K562 (cell line): ENCODE results near the gene KCNK6. TPM values are rescaled to one million over a fixed set of nuclear protein-coding genes. Genes with fewer than 3 reads are reported as not detected.

ENCODE experiments used
- ATF1 ChIP-seq, 2 experiments: fragments of 450-650 bp in 1 of 2; IDR thresholded peaks; 2 replicates each; pipeline ENCODE4 v1.6.1; 2016; ENCODE audit warnings: missing compliant biosample characterization in 1 of 2, missing genetic modification characterization in 1 of 2
- BHLHE40 ChIP-seq: IDR thresholded peaks from 2 replicates; pipeline ENCODE4 v1.6.1; 2011; ENCODE audit warnings: low read length, improper control_type of control experiment
- BRD4 ChIP-seq: fragments of 200-600 bp; sonication (generic); IDR thresholded peaks from 2 replicates; pipeline ENCODE4 v1.6.1; 2017; ENCODE audit warnings: inconsistent platforms
- CBFA2T2 ChIP-seq: fragments of 450-650 bp; conservative IDR thresholded peaks from 2 replicates; pipeline ENCODE4 v1.6.1; 2017; ENCODE audit warnings: mild to moderate bottlenecking
- CBX1 ChIP-seq: sonication (generic); IDR thresholded peaks from 2 replicates; pipeline ENCODE4 v1.6.1; 2016; ENCODE audit warnings: antibody characterized with exemption, low read depth, mild to moderate bottlenecking
- CEBPB ChIP-seq: fragments of 450-650 bp; IDR thresholded peaks from 2 replicates; pipeline ENCODE4 v1.6.1; 2016; ENCODE audit warnings: missing genetic modification characterization, missing compliant biosample characterization
- GABPA ChIP-seq: fragments of 200-800 bp; sonication (Bioruptor generic); conservative IDR thresholded peaks from 2 replicates; pipeline ENCODE4 v1.6.1; 2016; ENCODE audit warnings: low read depth, missing genetic modification characterization, missing compliant biosample characterization
- GABPB2 ChIP-seq: fragments of 250-450 bp; sonication (Bioruptor Pico); conservative IDR thresholded peaks from 2 replicates; pipeline ENCODE4 v1.5.1; 2021; ENCODE audit warnings: mild to moderate bottlenecking
- KLF6 ChIP-seq: fragments of 250-450 bp; sonication (Bioruptor Pico); IDR thresholded peaks from 2 replicates; pipeline ENCODE4 v1.4.0; 2020; ENCODE audit warnings: mild to moderate bottlenecking, moderate library complexity, borderline replicate concordance
- MTA2 ChIP-seq: fragments of 450-650 bp; IDR thresholded peaks from 2 replicates; pipeline ENCODE4 v1.6.1; 2016; ENCODE audit warnings: low read depth
- NFE2 ChIP-seq: IDR thresholded peaks from 2 replicates; pipeline ENCODE4 v1.6.1; 2014; ENCODE audit warnings: antibody characterized with exemption, low read depth
- POLR2A ChIP-seq: fragments of 450-650 bp; conservative IDR thresholded peaks from 2 replicates; pipeline ENCODE4 v1.6.1; 2016
- SMARCC2 ChIP-seq: fragments of 450-650 bp; IDR thresholded peaks from 2 replicates; pipeline ENCODE4 v1.6.1; 2017; ENCODE audit warnings: antibody characterized with exemption, moderate library complexity, mild to moderate bottlenecking, low read depth
- SPI1 ChIP-seq: IDR thresholded peaks from 2 replicates; pipeline ENCODE4 v1.6.1; 2011; ENCODE audit warnings: low read depth, low read length, control low read depth, borderline replicate concordance
- SRSF7 ChIP-seq: fragments of 200-400 bp; formaldehyde crosslinking; optimal IDR thresholded peaks from 2 replicates; pipeline ENCODE3; 2017; ENCODE audit warnings: mild to moderate bottlenecking, low read depth, low read length
- TARDBP ChIP-seq: fragments of 450-650 bp; IDR thresholded peaks from 2 replicates; pipeline ENCODE4 v1.6.1; 2016
- U2AF2 ChIP-seq: fragments of 200-400 bp; formaldehyde crosslinking; optimal IDR thresholded peaks from 2 replicates; pipeline ENCODE3; 2017; ENCODE audit warnings: low read depth, mild to moderate bottlenecking, low read length
- YY1 ChIP-seq, 3 experiments: IDR thresholded peaks; 2 replicates each; pipeline ENCODE4 v1.6.1; 2011; ENCODE audit warnings: low read length in 2 of 3, mild to moderate bottlenecking in 2 of 3, moderate library complexity in 2 of 3, borderline replicate concordance in 1 of 3, control low read depth in 1 of 3, low read depth in 1 of 3; ENCODE audit not compliant: insufficient read depth in 3 of 3, insufficient replicate concordance in 2 of 3, control insufficient read depth in 1 of 3, insufficient read length in 1 of 3; ENCODE audit errors: extremely low read depth in 1 of 3
- ZNF165 ChIP-seq: fragments of 250-450 bp; sonication (Bioruptor Pico); IDR thresholded peaks from 2 replicates; pipeline ENCODE4 v1.4.0; 2020; ENCODE audit warnings: borderline replicate concordance
- ZNF695 ChIP-seq: fragments of 450-650 bp; formaldehyde crosslinking; IDR thresholded peaks from 2 replicates; pipeline ENCODE4 v1.4.0; 2020; ENCODE audit warnings: mild to moderate bottlenecking, moderate library complexity
- ZNF764 ChIP-seq: fragments of 250-450 bp; sonication (Bioruptor Pico); IDR thresholded peaks from 2 replicates; pipeline ENCODE4 v1.4.0; 2020; ENCODE audit warnings: low read depth, mild to moderate bottlenecking, moderate library complexity
- ZNF785 ChIP-seq: fragments of 250-450 bp; sonication (Bioruptor Pico); IDR thresholded peaks from 2 replicates; pipeline ENCODE4 v1.4.0; 2020; ENCODE audit warnings: mild to moderate bottlenecking
- polyA plus RNA-seq, 8 experiments: library from polyadenylated mRNA; depleted of rRNA in 4 of 8; stranded (reverse) in 5 of 8; unstranded in 3 of 8; fragments of >200 nt; fragmentation: Nextera tagmentation in 2 of 8; fragmentation: Illumina TruSeq in 1 of 8; extraction: Ambion mirVana in 2 of 8; extraction: Trizol in 1 of 8; gene quantifications; 2 replicates each; pipeline versions ENCODE4 v1.2.1 to v1.2.3, GENCODE V29; 2011 to 2014; ENCODE audit warnings: inconsistent platforms in 1 of 8, missing spikeins in 1 of 8
- total RNA-seq, 7 experiments: library from RNA; depleted of rRNA in 6 of 7; stranded (reverse); fragments of >200 nt in 6 of 7; fragmentation: Illumina TruSeq in 2 of 7; extraction: Trizol in 2 of 7; gene quantifications; 2 replicates each; pipeline versions ENCODE4 v1.2.1 to v1.2.3, GENCODE V29; 2011 to 2021; ENCODE audit warnings: low replicate concordance in 1 of 7
- TF ChIP-seq, protein P1 (sequence below): fragments of 450-650 bp; IDR thresholded peaks from 2 replicates; pipeline ENCODE4 v1.6.1; 2018; ENCODE audit not compliant: partially characterized antibody
- TF ChIP-seq, protein P2 (sequence below): sonication (generic); formaldehyde crosslinking; IDR thresholded peaks from 2 replicates; pipeline ENCODE4 v1.9.0; 2022; ENCODE audit warnings: mild to moderate bottlenecking, missing genetic modification reagents
- TF ChIP-seq, protein P3 (sequence below): sonication (generic); formaldehyde crosslinking; IDR thresholded peaks from 2 replicates; pipeline ENCODE4 v1.8.0; 2023; ENCODE audit warnings: mild to moderate bottlenecking, missing genetic modification reagents

The KCNK6 gene
- total and polyA plus RNA-seq, 9 of the 15 experiments (the other 6 are each of a cell fraction or from before 2014, with no cell fraction given): 0.05 to 0.42 (median 0.15) TPM

DNA sequence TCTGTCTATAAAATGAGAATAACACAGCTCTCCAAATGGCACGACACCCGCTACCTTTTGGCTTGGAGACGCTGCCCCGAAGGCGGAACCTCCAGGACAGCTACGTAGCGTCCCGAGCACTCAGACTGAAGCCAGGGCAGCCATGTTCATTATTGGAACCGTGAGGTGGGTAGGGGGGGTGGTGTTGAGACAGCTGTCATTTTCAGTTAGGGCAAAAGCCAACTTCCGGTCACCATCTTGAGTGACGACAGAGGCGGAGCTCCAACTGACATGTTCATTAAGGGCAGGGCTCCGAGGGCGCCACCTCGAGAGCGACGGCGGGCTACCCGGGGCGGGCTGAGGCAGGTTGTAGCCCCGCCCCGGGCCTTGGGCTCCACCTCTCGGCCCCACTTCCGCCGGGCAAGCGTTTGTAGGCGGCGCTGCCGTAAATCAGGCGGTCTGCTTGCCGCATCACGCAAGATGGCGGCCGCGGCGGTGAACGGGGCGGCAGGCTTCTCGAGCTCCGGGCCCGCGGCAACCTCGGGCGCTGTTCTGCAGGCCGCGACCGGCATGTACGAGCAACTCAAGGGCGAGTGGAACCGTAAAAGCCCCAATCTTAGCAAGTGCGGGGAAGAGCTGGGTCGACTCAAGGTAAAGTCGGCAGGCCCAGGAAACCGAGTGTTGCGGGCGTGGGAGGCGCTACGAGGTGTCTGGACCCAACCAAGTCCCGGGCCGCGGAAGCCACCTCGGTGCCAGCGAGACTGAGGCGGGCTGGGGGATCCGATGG, 54.9 kb downstream of the KCNK6 start, which contains the start of gene PSMD8 (continued):
- TF ChIP-seq, protein P1, sequence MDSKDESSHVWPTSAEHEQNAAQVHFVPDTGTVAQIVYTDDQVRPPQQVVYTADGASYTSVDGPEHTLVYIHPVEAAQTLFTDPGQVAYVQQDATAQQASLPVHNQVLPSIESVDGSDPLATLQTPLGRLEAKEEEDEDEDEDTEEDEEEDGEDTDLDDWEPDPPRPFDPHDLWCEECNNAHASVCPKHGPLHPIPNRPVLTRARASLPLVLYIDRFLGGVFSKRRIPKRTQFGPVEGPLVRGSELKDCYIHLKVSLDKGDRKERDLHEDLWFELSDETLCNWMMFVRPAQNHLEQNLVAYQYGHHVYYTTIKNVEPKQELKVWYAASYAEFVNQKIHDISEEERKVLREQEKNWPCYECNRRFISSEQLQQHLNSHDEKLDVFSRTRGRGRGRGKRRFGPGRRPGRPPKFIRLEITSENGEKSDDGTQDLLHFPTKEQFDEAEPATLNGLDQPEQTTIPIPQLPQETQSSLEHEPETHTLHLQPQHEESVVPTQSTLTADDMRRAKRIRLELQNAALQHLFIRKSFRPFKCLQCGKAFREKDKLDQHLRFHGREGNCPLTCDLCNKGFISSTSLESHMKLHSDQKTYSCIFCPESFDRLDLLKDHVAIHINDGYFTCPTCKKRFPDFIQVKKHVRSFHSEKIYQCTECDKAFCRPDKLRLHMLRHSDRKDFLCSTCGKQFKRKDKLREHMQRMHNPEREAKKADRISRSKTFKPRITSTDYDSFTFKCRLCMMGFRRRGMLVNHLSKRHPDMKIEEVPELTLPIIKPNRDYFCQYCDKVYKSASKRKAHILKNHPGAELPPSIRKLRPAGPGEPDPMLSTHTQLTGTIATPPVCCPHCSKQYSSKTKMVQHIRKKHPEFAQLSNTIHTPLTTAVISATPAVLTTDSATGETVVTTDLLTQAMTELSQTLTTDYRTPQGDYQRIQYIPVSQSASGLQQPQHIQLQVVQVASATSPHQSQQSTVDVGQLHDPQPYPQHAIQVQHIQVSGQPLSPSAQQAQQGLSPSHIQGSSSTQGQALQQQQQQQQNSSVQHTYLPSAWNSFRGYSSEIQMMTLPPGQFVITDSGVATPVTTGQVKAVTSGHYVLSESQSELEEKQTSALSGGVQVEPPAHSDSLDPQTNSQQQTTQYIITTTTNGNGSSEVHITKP: peak; percentile 85
- TF ChIP-seq SPI1 (peak; percentile 39; the same call in 1 of the 2 replicates), MTA2 (no peak), SMARCC2 (peak; percentile 69; the same call in 1 of the 2 replicates), U2AF2 (no peak), ATF1 (CRISPR knock-in tag; IDR thresholded peaks at IDR 0.05) (peak; percentile 15; the same call in 1 of the 2 replicates), ATF1 (tag; IDR thresholded peaks at IDR 0.05) (peak; percentile 98), BRD4 (peak; percentile 88; the same call in 1 of the 2 replicates), GABPB2 (CRISPR knock-in tag) (no peak), YY1 (IDR thresholded peaks at IDR 0.05; ENCODE audit: borderline replicate concordance in 1 of 3, control insufficient read depth in 1 of 3, extremely low read depth in 1 of 3, insufficient read depth in 3 of 3, insufficient read length in 1 of 3, insufficient replicate concordance in 2 of 3, low read depth in 1 of 3, low read length in 2 of 3) (peak; percentile 87 to 96 (median 93)), CEBPB (tag) (no peak), TARDBP (peak; percentile 74; the same call in 1 of the 2 replicates), ZNF764 (CRISPR knock-in tag) (no peak), NFE2 (peak; percentile 54), ZNF165 (CRISPR knock-in tag) (peak; percentile 67; the same call in 1 of the 2 replicates), POLR2A (peak; percentile 99), SRSF7 (peak; percentile 59), ZNF785 (CRISPR knock-in tag) (no peak), KLF6 (CRISPR knock-in tag) (peak; percentile 50; the same call in 1 of the 2 replicates), BHLHE40 (peak; percentile 38; the same call in 1 of the 2 replicates), ZNF695 (CRISPR knock-in tag) (no peak), CBFA2T2 (no peak), GABPA (peak; percentile 96), CBX1 (peak; percentile 87; the same call in 1 of the 2 replicates)
- TF ChIP-seq, protein P2, sequence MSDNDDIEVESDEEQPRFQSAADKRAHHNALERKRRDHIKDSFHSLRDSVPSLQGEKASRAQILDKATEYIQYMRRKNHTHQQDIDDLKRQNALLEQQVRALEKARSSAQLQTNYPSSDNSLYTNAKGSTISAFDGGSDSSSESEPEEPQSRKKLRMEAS (CRISPR knock-in tag): peak; percentile 78
- TF ChIP-seq, protein P3, sequence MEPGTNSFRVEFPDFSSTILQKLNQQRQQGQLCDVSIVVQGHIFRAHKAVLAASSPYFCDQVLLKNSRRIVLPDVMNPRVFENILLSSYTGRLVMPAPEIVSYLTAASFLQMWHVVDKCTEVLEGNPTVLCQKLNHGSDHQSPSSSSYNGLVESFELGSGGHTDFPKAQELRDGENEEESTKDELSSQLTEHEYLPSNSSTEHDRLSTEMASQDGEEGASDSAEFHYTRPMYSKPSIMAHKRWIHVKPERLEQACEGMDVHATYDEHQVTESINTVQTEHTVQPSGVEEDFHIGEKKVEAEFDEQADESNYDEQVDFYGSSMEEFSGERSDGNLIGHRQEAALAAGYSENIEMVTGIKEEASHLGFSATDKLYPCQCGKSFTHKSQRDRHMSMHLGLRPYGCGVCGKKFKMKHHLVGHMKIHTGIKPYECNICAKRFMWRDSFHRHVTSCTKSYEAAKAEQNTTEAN (CRISPR knock-in tag): peak; percentile 85; the same call in 1 of the 2 replicates
